ENCODE data around the gene TSSK6. TPM values are rescaled to one million over a fixed set of nuclear protein-coding genes. Genes with fewer than 3 reads are reported as not detected.

The TSSK6 gene
- total RNA-seq, 1 donor from 2014 or later: 4.6 TPM

GRCh38 chr19:19535311-19536191, 20.2 kb upstream of the TSSK6 start:
- no peak for TF ChIP-seq CTCF (IDR thresholded peaks at IDR 0.05)
- TF ChIP-seq EZH2 (IDR thresholded peaks at IDR 0.05): no peak
- no peak for TF ChIP-seq EZH2phosphoT487 (IDR thresholded peaks at IDR 0.05)
- Histone ChIP-seq H3K9me3 (ENCODE audit: low read depth) (no peaks in the 10 kb centered on the region), H3F3A (ENCODE audit: low read depth) (peaks cover 23% of the 10 kb centered on the region), H3K4me3 (no peak overlapping the region), H3K9ac (no peak overlapping the region), H3K27ac (no peak overlapping the region), H4K20me1 (ENCODE audit: low read depth) (peaks cover 24% of the 10 kb centered on the region), H3K4me1 (no peaks in the 10 kb centered on the region), H3K36me3 (no peaks in the 10 kb centered on the region), H3K4me2 (no peak overlapping the region), H2AFZ (replicated peaks) (no peak overlapping the region), H3K79me2 (ENCODE audit: low read depth) (no peaks in the 10 kb centered on the region), H3K27me3 (peaks cover 33% of the 10 kb centered on the region)
- H3K9me3 Mint-ChIP-seq: no peaks in the 10 kb centered on the region
- DNase-seq (ENCODE audit: low spot score): no peak
- peaks cover 18% of the 10 kb centered on the region for H3K4me1 Mint-ChIP-seq
- peak overlapping the region; percentile 64 for H3K4me3 Mint-ChIP-seq
- H3K27ac Mint-ChIP-seq: no peak overlapping the region
- peaks cover 5% of the 10 kb centered on the region for H3K36me3 Mint-ChIP-seq
- peaks cover 18% of the 10 kb centered on the region for H3K27me3 Mint-ChIP-seq (ENCODE audit: insufficient read depth, low read depth)

- H3K27ac ChIP-seq: no peak overlapping the region
- peaks cover 28% of the 10 kb centered on the region for H4K20me1 ChIP-seq (ENCODE audit: low read depth)
- Mint-ChIP-seq H3K36me3 (peaks cover 5% of the 10 kb centered on the region), H3K4me1 (peaks cover 21% of the 10 kb centered on the region), H3K27me3 (ENCODE audit: insufficient read depth, low read depth) (peaks cover 18% of the 10 kb centered on the region), H3K27ac (no peak overlapping the region), H3K9me3 (no peaks in the 10 kb centered on the region), H3K4me3 (no peak overlapping the region)
- H3K27me3 ChIP-seq: peaks cover 25% of the 10 kb centered on the region
- H3K9ac ChIP-seq: no peak overlapping the region
- TF ChIP-seq EZH2phosphoT487 (IDR thresholded peaks at IDR 0.05): no peak
- no peak for TF ChIP-seq EZH2 (IDR thresholded peaks at IDR 0.05)
- TF ChIP-seq CTCF (IDR thresholded peaks at IDR 0.05): no peak
- no peak overlapping the region for H2AFZ ChIP-seq (replicated peaks)
- no peaks in the 10 kb centered on the region for H3K9me3 ChIP-seq (ENCODE audit: low read depth)
- H3K4me3 ChIP-seq: no peak overlapping the region
- no peaks in the 10 kb centered on the region for H3K4me1 ChIP-seq
- H3K4me2 ChIP-seq: no peak overlapping the region
- no peak for DNase-seq (ENCODE audit: low spot score)
- H3K79me2 ChIP-seq (ENCODE audit: low read depth): no peaks in the 10 kb centered on the region
- H3F3A ChIP-seq (ENCODE audit: low read depth): peaks cover 23% of the 10 kb centered on the region
- no peaks in the 10 kb centered on the region for H3K36me3 ChIP-seq
Measured at GRCh38 chr19:19534556-19535265, 19.4 kb upstream of the TSSK6 start.

GRCh38 chr19:19533841-19534240, 18.5 kb upstream of the TSSK6 start:
- Histone ChIP-seq H3F3A (ENCODE audit: low read depth) (peaks cover 25% of the 10 kb centered on the region), H3K79me2 (ENCODE audit: low read depth) (no peaks in the 10 kb centered on the region), H3K4me3 (no peak overlapping the region), H3K9ac (no peak overlapping the region), H2AFZ (replicated peaks) (no peak overlapping the region), H4K20me1 (ENCODE audit: low read depth) (peaks cover 33% of the 10 kb centered on the region), H3K9me3 (ENCODE audit: low read depth) (no peaks in the 10 kb centered on the region), H3K27ac (no peak overlapping the region), H3K4me2 (no peak overlapping the region), H3K4me1 (no peaks in the 10 kb centered on the region), H3K27me3 (peaks cover 16% of the 10 kb centered on the region), H3K36me3 (no peaks in the 10 kb centered on the region)
- Mint-ChIP-seq H3K4me3 (no peak overlapping the region), H3K4me1 (peaks cover 23% of the 10 kb centered on the region), H3K27ac (no peak overlapping the region), H3K27me3 (ENCODE audit: insufficient read depth, low read depth) (peaks cover 16% of the 10 kb centered on the region), H3K36me3 (peaks cover 5% of the 10 kb centered on the region), H3K9me3 (no peaks in the 10 kb centered on the region)
- TF ChIP-seq EZH2 (IDR thresholded peaks at IDR 0.05) (no peak), EZH2phosphoT487 (IDR thresholded peaks at IDR 0.05) (no peak), CTCF (IDR thresholded peaks at IDR 0.05) (no peak)
- no peak for DNase-seq (ENCODE audit: low spot score)
